Immature natural killer cell (primary cell): ENCODE results near the gene PSMF1. TPM values are rescaled to one million over a fixed set of nuclear protein-coding genes. Genes with fewer than 3 reads are reported as not detected.

Experiments
- DNase-seq, 3 donors: peaks; one replicate each; pipeline ENCODE4 v3.0.0; 2022; ENCODE audit warnings: mixed read lengths in 1 of 3
- H3K27ac Mint-ChIP-seq, 6 donors: one replicate each; pipeline ENCODE4 v1.8.0; 2020; ENCODE audit warnings: mixed read lengths in 6 of 6, mild to moderate bottlenecking in 5 of 6, inconsistent platforms in 4 of 6, moderate library complexity in 3 of 6
- H3K27me3 Mint-ChIP-seq, 3 donors: one replicate each; pipeline ENCODE4 v1.8.0; 2020 to 2021; ENCODE audit warnings: low read depth in 3 of 3, mild to moderate bottlenecking in 3 of 3, mixed read lengths in 3 of 3, moderate library complexity in 3 of 3, inconsistent platforms in 1 of 3
- H3K36me3 Mint-ChIP-seq, 3 donors: one replicate each; pipeline ENCODE4 v1.8.0; 2020; ENCODE audit warnings: mixed read lengths in 3 of 3, inconsistent platforms in 2 of 3, mild to moderate bottlenecking in 2 of 3
- H3K4me1 Mint-ChIP-seq, 2 donors: one replicate each; pipeline ENCODE4 v1.8.0; 2020; ENCODE audit warnings: inconsistent platforms in 2 of 2, mild to moderate bottlenecking in 2 of 2, mixed read lengths in 2 of 2, moderate library complexity in 1 of 2
- H3K4me3 Mint-ChIP-seq, 5 donors: one replicate each; pipeline ENCODE4 v1.8.0; 2020; ENCODE audit warnings: mild to moderate bottlenecking in 5 of 5, mixed read lengths in 5 of 5, inconsistent platforms in 3 of 5, moderate library complexity in 3 of 5
- H3K9me3 Mint-ChIP-seq, 6 donors: one replicate each; pipeline ENCODE4 v1.8.0; 2020; ENCODE audit warnings: mild to moderate bottlenecking in 6 of 6, mixed read lengths in 6 of 6, inconsistent platforms in 4 of 6, moderate library complexity in 3 of 6
- polyA plus RNA-seq, 3 donors: library from polyadenylated mRNA; unstranded; fragments of 300-500 nt; fragmentation: Illumina TruSeq; gene quantifications; one replicate each; pipeline ENCODE4 v1.2.3, GENCODE V29; 2021

Gene PSMF1
- polyA plus RNA-seq, result 100 to 1,000 TPM in 2 of 3 donors, 10 to 100 TPM in 1; 87.6 to 172 (median 140) TPM

- peak within 1 kb of the TSS; percentile 86 to 97 (median 93) for H3K4me3 Mint-ChIP-seq
- H3K27me3 Mint-ChIP-seq, result peaks cover 0 to 6% (median 0%) of the 10 kb centered on the region in 3 donors
- peak within 1 kb of the TSS; percentile 79 to 94 (median 91) for H3K27ac Mint-ChIP-seq
- H3K4me1 Mint-ChIP-seq, result peaks cover 61 to 66% of the 10 kb centered on the region in 2 donors
- peaks cover 0 to 9% (median 4%) of the 10 kb centered on the region in 3 donors for H3K36me3 Mint-ChIP-seq
- no peaks in the 10 kb centered on the region for H3K9me3 Mint-ChIP-seq
- peak; percentile 94 to 95 (median 95) for DNase-seq
Observed at GRCh38 chr20:1118336-1119127, at the start of gene PSMF1. Gene PSMF1, plus strand, starts transcription at chr20:1118602. Its CDS starts 172 bp downstream, at chr20:1118774.

- Mint-ChIP-seq H3K27me3 (peaks cover 0 to 4% (median 2%) of the 10 kb centered on the region in 3 donors), H3K4me3 (no peak overlapping the region)
Observed at GRCh38 chr20:1072258-1072657, 46.1 kb upstream of the PSMF1 start.

GRCh38 chr20:1075616-1076015 lies 42.8 kb upstream of the PSMF1 start:
- Mint-ChIP-seq H3K27me3 (peaks cover 0 to 1% (median 1%) of the 10 kb centered on the region in 3 donors), H3K27ac (no peak overlapping the region), H3K4me1 (no peaks in the 10 kb centered on the region), H3K9me3 (no peaks in the 10 kb centered on the region), H3K36me3 (peaks cover 0 to 10% (median 9%) of the 10 kb centered on the region in 3 donors), H3K4me3 (no peak overlapping the region)
- DNase-seq, result no peak

More at GRCh38 chr20:1072258-1072657, 46.1 kb upstream of the PSMF1 start:
- Mint-ChIP-seq H3K9me3 (peaks cover 2 to 6% (median 4%) of the 10 kb centered on the region in 6 donors), H3K4me1 (no peaks in the 10 kb centered on the region), H3K27ac (no peak overlapping the region), H3K36me3 (peaks cover 3 to 13% (median 12%) of the 10 kb centered on the region in 3 donors)
- no peak for DNase-seq

- Mint-ChIP-seq H3K4me1 (no peaks in the 10 kb centered on the region), H3K4me3 (no peak overlapping the region), H3K36me3 (peaks cover 0 to 5% (median 5%) of the 10 kb centered on the region in 3 donors), H3K9me3 (peaks cover 0 to 10% (median 1%) of the 10 kb centered on the region in 6 donors), H3K27ac (no peak overlapping the region), H3K27me3 (peaks cover 0 to 2% (median 0%) of the 10 kb centered on the region in 3 donors)
- no peak for DNase-seq
Observed at GRCh38 chr20:1081891-1082290, 36.5 kb upstream of the PSMF1 start.

- Mint-ChIP-seq H3K36me3 (peaks cover 0 to 5% (median 5%) of the 10 kb centered on the region in 3 donors), H3K4me3 (no peak overlapping the region), H3K27ac (no peak overlapping the region), H3K9me3 (peaks cover 0 to 10% (median 1%) of the 10 kb centered on the region in 6 donors), H3K27me3 (peaks cover 0 to 2% (median 0%) of the 10 kb centered on the region in 3 donors), H3K4me1 (no peaks in the 10 kb centered on the region)
- no peak for DNase-seq
Observed at GRCh38 chr20:1083431-1084080, 34.8 kb upstream of the PSMF1 start.

- Mint-ChIP-seq H3K36me3 (peaks cover 3 to 12% (median 6%) of the 10 kb centered on the region in 3 donors), H3K27ac (no peak overlapping the region), H3K27me3 (peaks cover 0 to 1% (median 0%) of the 10 kb centered on the region in 3 donors), H3K4me1 (no peaks in the 10 kb centered on the region), H3K4me3 (no peak overlapping the region), H3K9me3 (peaks cover 0 to 10% (median 1%) of the 10 kb centered on the region in 6 donors)
- no peak for DNase-seq
Observed at GRCh38 chr20:1085492-1086276, 32.7 kb upstream of the PSMF1 start.

- Mint-ChIP-seq H3K27ac (no peak overlapping the region), H3K27me3 (peaks cover 0 to 1% (median 0%) of the 10 kb centered on the region in 3 donors), H3K36me3 (peaks cover 3 to 12% (median 11%) of the 10 kb centered on the region in 3 donors), H3K9me3 (peaks cover 0 to 10% (median 4%) of the 10 kb centered on the region in 6 donors), H3K4me1 (no peaks in the 10 kb centered on the region), H3K4me3 (no peak overlapping the region)
- DNase-seq, result no peak
Observed at GRCh38 chr20:1086277-1087213, 31.9 kb upstream of the PSMF1 start.

GRCh38 chr20:1087311-1087905 lies 31.0 kb upstream of the PSMF1 start:
- no peak for DNase-seq
- H3K36me3 Mint-ChIP-seq, result peaks cover 6 to 15% (median 14%) of the 10 kb centered on the region in 3 donors
- H3K4me3 Mint-ChIP-seq, result no peak overlapping the region
- H3K4me1 Mint-ChIP-seq, result no peaks in the 10 kb centered on the region
- peaks cover 0 to 1% (median 0%) of the 10 kb centered on the region in 3 donors for H3K27me3 Mint-ChIP-seq
- H3K9me3 Mint-ChIP-seq, result peaks cover 0 to 10% (median 4%) of the 10 kb centered on the region in 6 donors
- H3K27ac Mint-ChIP-seq, result no peak overlapping the region

GRCh38 chr20:1094751-1095150 lies 23.7 kb upstream of the PSMF1 start:
- Mint-ChIP-seq H3K27ac (no peak overlapping the region), H3K9me3 (peaks cover 0 to 12% (median 2%) of the 10 kb centered on the region in 6 donors), H3K36me3 (peaks cover 3 to 12% (median 5%) of the 10 kb centered on the region in 3 donors), H3K4me3 (no peak overlapping the region), H3K27me3 (peaks cover 1 to 4% (median 2%) of the 10 kb centered on the region in 3 donors), H3K4me1 (no peaks in the 10 kb centered on the region)
- no peak for DNase-seq

- Mint-ChIP-seq H3K4me1 (no peaks in the 10 kb centered on the region), H3K9me3 (peaks cover 7 to 27% (median 10%) of the 10 kb centered on the region in 6 donors), H3K4me3 (no peak overlapping the region), H3K36me3 (peaks cover 0 to 16% (median 0%) of the 10 kb centered on the region in 3 donors), H3K27ac (no peak overlapping the region), H3K27me3 (peaks cover 2 to 5% (median 4%) of the 10 kb centered on the region in 3 donors)
- no peak for DNase-seq
Observed at GRCh38 chr20:1101533-1101932, 16.9 kb upstream of the PSMF1 start.

- Mint-ChIP-seq H3K9me3 (peaks cover 7 to 27% (median 10%) of the 10 kb centered on the region in 6 donors), H3K4me3 (no peak overlapping the region), H3K27me3 (peaks cover 2 to 5% (median 4%) of the 10 kb centered on the region in 3 donors), H3K4me1 (no peaks in the 10 kb centered on the region), H3K36me3 (peaks cover 0 to 16% (median 0%) of the 10 kb centered on the region in 3 donors), H3K27ac (no peak overlapping the region)
- no peak for DNase-seq
Observed at GRCh38 chr20:1102016-1102415, 16.4 kb upstream of the PSMF1 start.

- no peak for DNase-seq
- Mint-ChIP-seq H3K36me3 (peaks cover 0 to 12% (median 0%) of the 10 kb centered on the region in 3 donors), H3K4me1 (peaks cover 0 to 2% of the 10 kb centered on the region in 2 donors), H3K27ac (no peak overlapping the region), H3K4me3 (no peak overlapping the region), H3K9me3 (peaks cover 7 to 21% (median 10%) of the 10 kb centered on the region in 6 donors), H3K27me3 (peaks cover 2 to 6% (median 4%) of the 10 kb centered on the region in 3 donors)
Observed at GRCh38 chr20:1103751-1104150, 14.7 kb upstream of the PSMF1 start.
